ENCODE data around the gene DHRS13.
"Not testable (repeated sequence)": the region's sequence is repeated elsewhere in the genome, so short reads cannot be mapped to it uniquely, and the experiment has no call there.

Gene DHRS13

DNA sequence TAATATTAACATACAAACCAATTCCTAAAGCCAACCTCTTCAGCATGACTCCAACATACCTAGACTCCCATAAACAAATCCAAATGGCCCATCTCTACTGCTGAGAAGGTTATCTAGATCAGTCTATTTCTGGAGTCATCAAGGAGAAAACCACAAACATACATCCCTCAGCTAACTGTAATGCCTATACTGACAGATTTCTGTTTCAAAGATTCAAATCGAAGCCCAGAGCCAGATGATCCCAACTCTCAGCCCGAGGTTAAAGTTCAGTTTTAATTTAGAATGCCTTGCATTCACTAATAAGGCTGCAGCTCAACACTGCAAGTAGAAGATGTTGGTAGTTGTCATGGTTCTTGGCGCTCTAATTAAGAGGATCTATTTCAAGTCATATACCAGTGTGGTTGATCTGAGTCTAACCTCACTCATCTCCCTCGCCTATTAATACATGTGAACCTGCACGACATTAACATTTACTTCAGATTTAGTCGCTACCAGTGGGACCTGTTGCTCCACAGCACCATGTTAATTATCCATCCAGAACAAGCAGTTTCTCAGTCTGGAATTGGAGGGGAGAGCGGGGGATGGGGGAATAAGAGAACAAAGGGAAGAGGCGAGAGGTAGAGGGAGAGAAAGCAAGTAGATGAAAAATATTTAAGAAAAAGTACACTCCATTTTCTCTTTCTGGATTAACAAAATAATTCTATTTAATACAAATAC, 33.0 kb upstream of the DHRS13 start:
- no peaks in the 10 kb centered on the region for H3K27me3 ChIP-seq (ENCODE audit: control insufficient read depth in 2 of 2, insufficient read depth in 2 of 2, low read length in 2 of 2)
- H3K4me1 ChIP-seq (ENCODE audit: control insufficient read depth in 2 of 2, insufficient read depth in 2 of 2, low read length in 2 of 2) = peaks cover 3 to 8% of the 10 kb centered on the region in 2 donors
- H3K36me3 ChIP-seq (ENCODE audit: control insufficient read depth in 2 of 2, insufficient read depth in 2 of 2, low read length in 2 of 2) = peaks cover 0 to 6% of the 10 kb centered on the region in 2 donors
- no peak overlapping the region for H3K27ac ChIP-seq (ENCODE audit: low read depth in 2 of 2, low read length in 2 of 2)
- H3K9ac ChIP-seq (ENCODE audit: low read depth in 1 of 2, low read length in 2 of 2) = no peak overlapping the region
- H3K9me3 ChIP-seq (ENCODE audit: control insufficient read depth in 2 of 2, low read length in 2 of 2) = no peaks in the 10 kb centered on the region
- H3K4me3 ChIP-seq (ENCODE audit: low read length in 2 of 2) = no peak overlapping the region

DNA sequence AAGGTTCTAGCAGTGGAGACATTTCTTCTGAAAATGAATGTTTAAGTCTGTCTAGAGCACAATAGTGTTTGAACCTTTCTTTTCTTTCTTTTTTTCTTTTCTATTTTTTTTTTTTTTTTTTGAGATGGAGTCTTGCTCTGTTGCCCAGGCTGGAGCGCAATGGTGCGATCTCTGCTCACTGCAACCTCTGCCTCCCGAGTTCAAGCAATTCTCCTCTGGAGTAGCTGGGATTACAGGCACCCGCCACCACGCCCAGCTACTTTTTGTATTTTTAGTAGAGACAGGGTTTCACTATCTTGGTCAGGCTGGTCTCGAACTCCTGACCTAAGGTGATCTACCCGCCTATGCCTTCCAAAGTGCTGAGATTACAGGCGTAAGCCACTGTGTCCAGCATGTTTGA, 31.6 kb upstream of the DHRS13 start:
- H3K4me3 ChIP-seq (ENCODE audit: low read length in 2 of 2); H3K27ac ChIP-seq (ENCODE audit: low read depth in 2 of 2, low read length in 2 of 2); H3K36me3 ChIP-seq (ENCODE audit: control insufficient read depth in 2 of 2, insufficient read depth in 2 of 2, low read length in 2 of 2); H3K27me3 ChIP-seq (ENCODE audit: control insufficient read depth in 2 of 2, insufficient read depth in 2 of 2, low read length in 2 of 2); H3K9ac ChIP-seq (ENCODE audit: low read depth in 1 of 2, low read length in 2 of 2); H3K4me1 ChIP-seq (ENCODE audit: control insufficient read depth in 2 of 2, insufficient read depth in 2 of 2, low read length in 2 of 2); H3K9me3 ChIP-seq (ENCODE audit: control insufficient read depth in 2 of 2, low read length in 2 of 2): not testable (repeated sequence)

DNA sequence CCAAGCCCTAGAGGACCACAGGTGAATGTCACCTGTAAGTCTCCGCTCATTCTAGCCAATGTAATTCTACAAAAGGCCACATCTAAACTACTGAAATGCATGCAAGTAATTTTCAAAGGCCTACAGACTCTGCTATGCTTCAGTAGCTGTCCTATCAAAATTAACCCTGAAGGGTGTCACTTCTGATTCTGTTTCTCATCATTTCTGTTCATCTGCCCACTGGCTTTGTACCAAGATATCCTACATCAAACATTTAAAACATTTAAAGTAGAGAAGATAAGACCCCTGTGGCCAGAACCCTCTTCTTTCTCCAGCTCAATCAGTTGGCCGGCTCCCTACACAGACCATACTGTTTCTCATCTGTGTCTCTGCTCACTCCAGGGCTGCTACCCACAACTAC, 26.9 kb upstream of the DHRS13 start:
- Histone ChIP-seq H3K4me3 (ENCODE audit: low read length in 2 of 2) (no peak overlapping the region), H3K27me3 (ENCODE audit: control insufficient read depth in 2 of 2, insufficient read depth in 2 of 2, low read length in 2 of 2) (no peaks in the 10 kb centered on the region), H3K4me1 (ENCODE audit: control insufficient read depth in 2 of 2, insufficient read depth in 2 of 2, low read length in 2 of 2) (peaks cover 0 to 3% of the 10 kb centered on the region in 2 donors), H3K9me3 (ENCODE audit: control insufficient read depth in 2 of 2, low read length in 2 of 2) (no peaks in the 10 kb centered on the region), H3K36me3 (ENCODE audit: control insufficient read depth in 2 of 2, insufficient read depth in 2 of 2, low read length in 2 of 2) (peaks cover 19 to 22% of the 10 kb centered on the region in 2 donors), H3K27ac (ENCODE audit: low read depth in 2 of 2, low read length in 2 of 2) (no peak overlapping the region), H3K9ac (ENCODE audit: low read depth in 1 of 2, low read length in 2 of 2) (no peak overlapping the region)

DNA sequence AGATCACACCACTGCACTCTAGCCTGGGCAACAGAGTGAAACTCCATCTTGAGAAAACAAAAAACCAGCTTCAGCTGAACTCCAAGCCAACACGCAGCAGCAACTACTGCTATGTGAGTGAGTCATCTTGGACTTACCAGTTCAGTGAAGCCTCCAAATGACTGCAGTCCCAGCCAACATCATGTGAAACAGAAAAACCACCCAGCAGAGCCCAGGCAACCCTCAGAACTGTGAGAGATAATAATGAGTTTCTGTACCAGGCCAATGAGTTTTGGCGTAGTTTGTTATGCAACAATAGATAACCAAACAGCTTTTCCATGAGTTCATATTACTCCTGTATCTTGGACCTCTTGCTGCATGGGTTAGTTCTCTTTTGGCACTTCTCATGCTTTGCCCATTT, 25.2 kb upstream of the DHRS13 start:
- H3K27me3 ChIP-seq (ENCODE audit: control insufficient read depth in 2 of 2, insufficient read depth in 2 of 2, low read length in 2 of 2) = no peaks in the 10 kb centered on the region
- peaks cover 27 to 31% of the 10 kb centered on the region in 2 donors for H3K36me3 ChIP-seq (ENCODE audit: control insufficient read depth in 2 of 2, insufficient read depth in 2 of 2, low read length in 2 of 2)
- no peak overlapping the region for H3K4me3 ChIP-seq (ENCODE audit: low read length in 2 of 2)
- H3K9me3 ChIP-seq (ENCODE audit: control insufficient read depth in 2 of 2, low read length in 2 of 2) = no peaks in the 10 kb centered on the region
- peaks cover 0 to 3% of the 10 kb centered on the region in 2 donors for H3K4me1 ChIP-seq (ENCODE audit: control insufficient read depth in 2 of 2, insufficient read depth in 2 of 2, low read length in 2 of 2)
- no peak overlapping the region for H3K27ac ChIP-seq (ENCODE audit: low read depth in 2 of 2, low read length in 2 of 2)
- H3K9ac ChIP-seq (ENCODE audit: low read depth in 1 of 2, low read length in 2 of 2) = no peak overlapping the region

DNA sequence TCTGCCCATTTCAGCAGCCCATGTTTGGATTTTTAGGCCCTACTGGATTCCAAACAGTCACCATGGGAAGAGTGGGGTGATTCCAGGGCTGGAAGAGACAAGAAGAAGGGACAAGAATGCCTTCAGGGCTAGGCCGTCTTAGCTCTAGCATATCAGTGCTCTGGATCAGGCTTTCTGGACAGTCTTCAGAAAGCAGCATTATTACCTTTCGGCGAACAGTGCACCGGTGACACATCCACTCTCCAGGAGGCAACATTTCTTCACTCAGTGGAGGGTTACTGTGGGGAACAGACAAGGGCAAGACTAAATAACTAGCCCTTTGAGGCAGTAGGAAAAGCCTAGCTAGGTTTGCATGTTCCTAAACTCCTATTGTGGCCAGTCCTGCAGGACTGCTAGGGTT, 23.9 kb upstream of the DHRS13 start:
- Histone ChIP-seq H3K9me3 (ENCODE audit: control insufficient read depth in 2 of 2, low read length in 2 of 2) (no peaks in the 10 kb centered on the region), H3K4me1 (ENCODE audit: control insufficient read depth in 2 of 2, insufficient read depth in 2 of 2, low read length in 2 of 2) (peaks cover 0 to 3% of the 10 kb centered on the region in 2 donors), H3K36me3 (ENCODE audit: control insufficient read depth in 2 of 2, insufficient read depth in 2 of 2, low read length in 2 of 2) (peaks cover 35 to 36% of the 10 kb centered on the region in 2 donors), H3K4me3 (ENCODE audit: low read length in 2 of 2) (no peak overlapping the region), H3K9ac (ENCODE audit: low read depth in 1 of 2, low read length in 2 of 2) (no peak overlapping the region), H3K27me3 (ENCODE audit: control insufficient read depth in 2 of 2, insufficient read depth in 2 of 2, low read length in 2 of 2) (no peaks in the 10 kb centered on the region), H3K27ac (ENCODE audit: low read depth in 2 of 2, low read length in 2 of 2) (peak overlapping the region; percentile 30 to 64)

DNA sequence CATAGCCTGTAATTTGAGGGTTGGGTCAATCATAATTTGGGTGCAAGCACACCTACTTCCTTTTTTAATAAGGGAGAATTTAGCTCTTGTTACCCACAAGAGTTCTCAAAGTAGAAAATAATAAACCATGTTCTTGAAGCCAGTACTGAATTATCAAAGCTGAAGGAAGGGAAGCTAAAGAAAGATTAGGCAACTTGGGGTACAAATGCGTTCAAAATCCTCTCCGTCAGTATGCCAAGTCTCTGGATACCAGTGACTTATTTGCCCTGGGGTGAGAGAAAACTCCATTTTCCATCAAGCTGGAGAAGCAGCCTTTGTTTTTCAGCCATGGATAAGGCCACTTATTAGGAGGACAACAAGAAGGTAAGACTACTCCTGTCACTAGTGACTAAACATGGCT, 23.5 kb upstream of the DHRS13 start:
- peaks cover 0 to 3% of the 10 kb centered on the region in 2 donors for H3K4me1 ChIP-seq (ENCODE audit: control insufficient read depth in 2 of 2, insufficient read depth in 2 of 2, low read length in 2 of 2)
- H3K4me3 ChIP-seq (ENCODE audit: low read length in 2 of 2) = no peak overlapping the region
- no peaks in the 10 kb centered on the region for H3K9me3 ChIP-seq (ENCODE audit: control insufficient read depth in 2 of 2, low read length in 2 of 2)
- peaks cover 38 to 40% of the 10 kb centered on the region in 2 donors for H3K36me3 ChIP-seq (ENCODE audit: control insufficient read depth in 2 of 2, insufficient read depth in 2 of 2, low read length in 2 of 2)
- no peaks in the 10 kb centered on the region for H3K27me3 ChIP-seq (ENCODE audit: control insufficient read depth in 2 of 2, insufficient read depth in 2 of 2, low read length in 2 of 2)
- H3K27ac ChIP-seq (ENCODE audit: low read depth in 2 of 2, low read length in 2 of 2) = peak overlapping the region; percentile 30 to 64
- no peak overlapping the region for H3K9ac ChIP-seq (ENCODE audit: low read depth in 1 of 2, low read length in 2 of 2)

DNA sequence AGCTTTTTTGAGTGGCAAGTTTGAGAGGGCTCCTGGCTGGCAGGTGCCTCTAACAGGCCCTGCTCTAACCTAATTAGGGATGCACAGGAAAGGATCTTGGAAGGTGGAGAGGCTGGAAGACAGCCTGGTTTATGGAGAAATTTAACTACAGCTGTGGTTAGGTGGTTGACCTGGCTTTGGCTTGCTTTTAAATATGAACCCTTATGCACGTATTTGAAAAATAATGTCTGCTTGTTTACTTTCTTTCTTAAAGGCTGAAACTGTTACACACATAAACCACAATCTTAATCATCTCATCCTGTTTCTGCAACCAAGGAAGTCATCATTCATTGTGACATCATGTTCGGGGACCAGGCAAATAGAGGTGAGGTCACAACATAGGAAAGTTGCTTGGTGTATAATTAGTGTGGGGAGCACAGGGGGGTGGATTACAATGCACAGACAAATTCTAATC, 23.1 kb upstream of the DHRS13 start:
- no peak overlapping the region for H3K4me3 ChIP-seq (ENCODE audit: low read length in 2 of 2)
- no peaks in the 10 kb centered on the region for H3K9me3 ChIP-seq (ENCODE audit: control insufficient read depth in 2 of 2, low read length in 2 of 2)
- no peaks in the 10 kb centered on the region for H3K27me3 ChIP-seq (ENCODE audit: control insufficient read depth in 2 of 2, insufficient read depth in 2 of 2, low read length in 2 of 2)
- no peak overlapping the region for H3K9ac ChIP-seq (ENCODE audit: low read depth in 1 of 2, low read length in 2 of 2)
- peaks cover 0 to 3% of the 10 kb centered on the region in 2 donors for H3K4me1 ChIP-seq (ENCODE audit: control insufficient read depth in 2 of 2, insufficient read depth in 2 of 2, low read length in 2 of 2)
- peaks cover 41 to 42% of the 10 kb centered on the region in 2 donors for H3K36me3 ChIP-seq (ENCODE audit: control insufficient read depth in 2 of 2, insufficient read depth in 2 of 2, low read length in 2 of 2)
- H3K27ac ChIP-seq (ENCODE audit: low read depth in 2 of 2, low read length in 2 of 2) = peak overlapping the region in 1 of 2 donors; percentile 64

DNA sequence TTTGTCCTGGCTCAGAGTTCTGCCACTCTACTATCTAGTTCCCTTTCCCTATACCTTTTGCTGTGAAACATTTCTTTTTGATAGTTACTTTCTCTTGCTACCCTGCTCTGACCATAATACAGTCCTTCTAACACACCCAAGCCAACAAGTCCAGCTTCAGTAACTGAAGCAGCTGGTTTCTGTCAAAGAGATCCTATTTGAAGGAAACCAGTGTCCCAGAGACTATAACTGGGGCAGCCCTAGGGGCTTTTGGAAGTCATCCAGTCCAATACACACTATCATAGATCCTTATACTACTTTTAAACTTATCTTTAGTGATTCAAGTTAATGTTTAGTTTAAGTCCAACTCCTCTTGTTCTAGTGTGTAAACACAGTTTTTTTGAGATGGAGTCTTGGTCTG, 17.3 kb upstream of the DHRS13 start:
- Histone ChIP-seq H3K27me3 (ENCODE audit: control insufficient read depth in 2 of 2, insufficient read depth in 2 of 2, low read length in 2 of 2) (no peaks in the 10 kb centered on the region), H3K9ac (ENCODE audit: low read depth in 1 of 2, low read length in 2 of 2) (no peak overlapping the region), H3K4me1 (ENCODE audit: control insufficient read depth in 2 of 2, insufficient read depth in 2 of 2, low read length in 2 of 2) (no peaks in the 10 kb centered on the region), H3K9me3 (ENCODE audit: control insufficient read depth in 2 of 2, low read length in 2 of 2) (no peaks in the 10 kb centered on the region), H3K4me3 (ENCODE audit: low read length in 2 of 2) (no peak overlapping the region), H3K27ac (ENCODE audit: low read depth in 2 of 2, low read length in 2 of 2) (no peak overlapping the region), H3K36me3 (ENCODE audit: control insufficient read depth in 2 of 2, insufficient read depth in 2 of 2, low read length in 2 of 2) (peaks cover 71 to 76% of the 10 kb centered on the region in 2 donors)

DNA sequence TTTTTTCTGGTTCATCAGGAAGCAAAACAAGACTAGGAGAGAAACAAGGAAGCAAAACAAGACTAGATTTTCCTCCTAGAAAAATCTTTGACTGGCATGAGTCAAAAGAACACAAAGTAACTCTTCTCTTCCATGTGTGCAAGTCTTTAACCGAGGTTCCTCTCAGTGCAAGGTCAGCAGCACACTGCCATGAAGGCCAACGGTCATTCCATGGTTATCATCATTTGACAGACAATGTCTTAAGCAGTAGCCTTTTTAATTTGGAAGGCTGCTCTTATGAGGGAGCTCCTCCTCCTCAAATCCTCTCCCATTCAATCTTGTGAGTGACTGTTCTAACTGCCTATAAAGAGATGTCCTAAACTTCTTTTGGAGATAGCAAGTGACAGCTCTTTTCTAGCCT, 15.4 kb upstream of the DHRS13 start:
- Histone ChIP-seq H3K36me3 (ENCODE audit: control insufficient read depth in 2 of 2, insufficient read depth in 2 of 2, low read length in 2 of 2) (peaks cover 76 to 79% of the 10 kb centered on the region in 2 donors), H3K27me3 (ENCODE audit: control insufficient read depth in 2 of 2, insufficient read depth in 2 of 2, low read length in 2 of 2) (no peaks in the 10 kb centered on the region), H3K27ac (ENCODE audit: low read depth in 2 of 2, low read length in 2 of 2) (no peak overlapping the region), H3K9me3 (ENCODE audit: control insufficient read depth in 2 of 2, low read length in 2 of 2) (no peaks in the 10 kb centered on the region), H3K9ac (ENCODE audit: low read depth in 1 of 2, low read length in 2 of 2) (no peak overlapping the region), H3K4me3 (ENCODE audit: low read length in 2 of 2) (no peak overlapping the region), H3K4me1 (ENCODE audit: control insufficient read depth in 2 of 2, insufficient read depth in 2 of 2, low read length in 2 of 2) (no peaks in the 10 kb centered on the region)

DNA sequence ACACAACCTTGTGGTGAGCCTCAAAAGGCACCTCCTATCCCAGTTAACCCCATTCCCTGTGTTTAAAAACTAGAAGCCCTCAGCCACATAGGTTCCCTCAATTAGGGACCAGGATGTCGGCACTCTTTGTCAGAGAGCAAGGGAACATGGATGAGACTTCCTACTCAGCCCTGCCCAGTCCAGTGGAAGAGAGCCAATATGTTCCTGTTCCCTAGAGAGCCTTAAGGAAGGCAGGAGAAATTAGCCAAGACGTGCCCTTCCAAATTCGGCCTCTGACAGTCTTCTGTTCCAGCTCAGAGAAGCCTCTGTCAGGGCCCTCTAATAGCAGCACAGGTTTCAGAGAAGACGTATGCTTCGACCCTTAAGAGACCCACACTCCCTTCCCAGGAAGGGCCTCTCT, 14.6 kb upstream of the DHRS13 start:
- H3K27ac ChIP-seq (ENCODE audit: low read depth in 2 of 2, low read length in 2 of 2) = no peak overlapping the region
- H3K9ac ChIP-seq (ENCODE audit: low read depth in 1 of 2, low read length in 2 of 2) = no peak overlapping the region

More for the DNA sequence above, 14.6 kb upstream of the DHRS13 start:
- H3K27me3 ChIP-seq (ENCODE audit: control insufficient read depth in 2 of 2, insufficient read depth in 2 of 2, low read length in 2 of 2) = no peaks in the 10 kb centered on the region
- peaks cover 82 to 84% of the 10 kb centered on the region in 2 donors for H3K36me3 ChIP-seq (ENCODE audit: control insufficient read depth in 2 of 2, insufficient read depth in 2 of 2, low read length in 2 of 2)
- no peaks in the 10 kb centered on the region for H3K9me3 ChIP-seq (ENCODE audit: control insufficient read depth in 2 of 2, low read length in 2 of 2)
- peaks cover 4 to 7% of the 10 kb centered on the region in 2 donors for H3K4me1 ChIP-seq (ENCODE audit: control insufficient read depth in 2 of 2, insufficient read depth in 2 of 2, low read length in 2 of 2)
- no peak overlapping the region for H3K4me3 ChIP-seq (ENCODE audit: low read length in 2 of 2)
